ENCODE measurements around the gene CCNL2.

Gene CCNL2

DNA sequence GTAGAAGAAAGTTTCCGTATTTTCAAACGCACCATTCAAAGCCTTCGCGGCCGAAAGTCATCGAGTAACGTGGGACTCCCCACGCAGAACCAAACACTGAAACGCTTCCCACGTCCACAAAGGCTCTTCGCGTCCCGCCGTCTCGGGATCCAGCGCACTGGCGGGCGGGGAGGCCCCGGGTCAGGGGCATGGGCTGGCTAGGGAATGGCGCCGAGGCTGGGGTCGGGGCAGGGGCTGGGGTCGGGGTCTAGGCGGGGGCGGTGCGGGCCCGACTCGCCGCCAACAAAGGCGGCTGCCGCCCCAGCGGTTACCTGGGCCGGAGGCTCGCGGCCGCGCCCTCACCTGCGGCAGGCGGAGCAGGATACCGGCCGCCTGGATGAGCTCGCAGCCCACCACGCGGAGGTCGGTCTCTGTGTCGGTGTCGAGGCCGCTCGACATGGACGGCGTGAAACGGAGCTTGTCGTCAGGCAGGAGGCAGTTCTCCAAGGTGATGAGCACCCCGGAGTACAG lies 403 bp downstream of the CCNL2 start:
- H3K4me3 ChIP-seq (ENCODE audit: low read depth, low read length): peak overlapping the region; percentile 99
- TF ChIP-seq, protein P1, sequence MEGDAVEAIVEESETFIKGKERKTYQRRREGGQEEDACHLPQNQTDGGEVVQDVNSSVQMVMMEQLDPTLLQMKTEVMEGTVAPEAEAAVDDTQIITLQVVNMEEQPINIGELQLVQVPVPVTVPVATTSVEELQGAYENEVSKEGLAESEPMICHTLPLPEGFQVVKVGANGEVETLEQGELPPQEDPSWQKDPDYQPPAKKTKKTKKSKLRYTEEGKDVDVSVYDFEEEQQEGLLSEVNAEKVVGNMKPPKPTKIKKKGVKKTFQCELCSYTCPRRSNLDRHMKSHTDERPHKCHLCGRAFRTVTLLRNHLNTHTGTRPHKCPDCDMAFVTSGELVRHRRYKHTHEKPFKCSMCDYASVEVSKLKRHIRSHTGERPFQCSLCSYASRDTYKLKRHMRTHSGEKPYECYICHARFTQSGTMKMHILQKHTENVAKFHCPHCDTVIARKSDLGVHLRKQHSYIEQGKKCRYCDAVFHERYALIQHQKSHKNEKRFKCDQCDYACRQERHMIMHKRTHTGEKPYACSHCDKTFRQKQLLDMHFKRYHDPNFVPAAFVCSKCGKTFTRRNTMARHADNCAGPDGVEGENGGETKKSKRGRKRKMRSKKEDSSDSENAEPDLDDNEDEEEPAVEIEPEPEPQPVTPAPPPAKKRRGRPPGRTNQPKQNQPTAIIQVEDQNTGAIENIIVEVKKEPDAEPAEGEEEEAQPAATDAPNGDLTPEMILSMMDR (IDR thresholded peaks at IDR 0.05; ENCODE audit: borderline replicate concordance, insufficient read depth, low read depth, low read length): no peak

DNA sequence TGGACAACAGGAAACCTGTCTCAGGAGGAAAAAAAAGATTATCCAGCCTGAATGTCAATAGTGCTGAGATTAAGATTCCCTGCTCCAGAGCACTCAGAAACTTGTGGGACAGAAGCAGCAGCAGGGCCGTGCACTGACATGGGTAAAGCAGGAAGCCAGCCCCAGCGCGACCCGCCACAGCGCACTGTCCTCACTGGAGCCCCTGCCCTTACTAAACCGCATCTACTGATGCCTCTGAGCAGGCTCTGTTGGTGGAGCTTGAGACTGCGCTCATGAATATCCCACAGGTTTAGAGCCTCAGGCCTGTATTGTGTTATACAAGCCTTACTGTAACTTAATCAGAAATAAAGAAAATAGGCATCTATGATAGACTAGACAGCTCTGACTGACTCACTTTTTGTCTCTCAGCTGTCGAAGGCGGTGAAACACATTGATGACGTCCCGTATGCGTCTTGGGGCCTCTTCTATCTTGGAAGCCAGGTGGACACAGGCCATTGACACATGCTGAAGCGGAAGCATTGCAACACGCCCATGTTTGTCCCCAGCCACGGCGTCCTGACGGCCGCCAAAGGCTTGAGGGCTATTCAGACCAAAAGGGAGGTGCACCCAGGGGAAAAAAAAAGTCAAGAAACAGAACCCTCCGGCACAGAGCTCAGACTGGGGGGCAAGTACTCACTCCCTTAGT lies 1.2 kb downstream of the CCNL2 start:
- peak overlapping the region; percentile 99 for H3K4me3 ChIP-seq (ENCODE audit: low read depth, low read length)
- TF ChIP-seq, protein P1 (IDR thresholded peaks at IDR 0.05; ENCODE audit: borderline replicate concordance, insufficient read depth, low read depth, low read length): no peak

DNA sequence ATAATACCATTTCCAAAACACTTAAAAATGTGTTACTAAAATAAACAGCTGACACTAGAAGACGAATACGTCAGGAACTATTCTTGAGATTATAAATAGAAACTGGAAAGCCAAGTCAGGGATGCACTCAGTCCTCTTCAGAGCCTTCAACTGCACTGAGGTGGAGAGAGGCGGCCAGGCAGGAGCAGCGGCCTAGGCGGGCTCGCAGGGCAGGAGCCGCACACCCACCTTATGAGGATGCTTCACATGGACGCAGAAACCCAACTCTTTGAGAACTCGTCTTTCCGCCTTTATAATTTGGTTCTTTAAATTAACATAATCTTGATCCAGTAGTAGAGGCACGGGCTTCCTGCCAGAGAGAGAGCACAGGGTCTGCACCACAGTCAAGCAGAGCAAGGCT lies 4.0 kb downstream of the CCNL2 start:
- H3K4me3 ChIP-seq (ENCODE audit: low read depth, low read length): no peak overlapping the region
- TF ChIP-seq, protein P1 (IDR thresholded peaks at IDR 0.05; ENCODE audit: borderline replicate concordance, insufficient read depth, low read depth, low read length): no peak

DNA sequence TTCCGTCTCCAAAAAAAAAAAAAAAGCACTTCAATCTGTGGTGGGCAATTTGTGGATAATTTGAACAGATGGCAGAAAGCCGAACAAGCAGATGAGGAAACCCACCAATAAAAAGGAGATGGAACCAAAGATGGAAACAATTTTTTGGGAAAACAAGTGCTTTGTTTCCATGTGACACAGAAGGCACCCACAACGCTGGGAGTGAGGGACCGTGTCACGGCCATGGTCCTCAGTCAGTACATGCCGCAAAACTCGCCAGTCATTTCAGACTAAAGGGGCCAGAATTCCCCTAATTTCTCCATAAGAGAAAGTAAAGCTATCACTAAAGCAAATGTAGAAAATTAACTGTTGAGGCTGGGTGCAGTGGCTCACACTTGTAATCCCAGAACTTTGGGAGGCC lies 5.0 kb downstream of the CCNL2 start:
- TF ChIP-seq, protein P1 (IDR thresholded peaks at IDR 0.05; ENCODE audit: borderline replicate concordance, insufficient read depth, low read depth, low read length): no peak
- H3K4me3 ChIP-seq (ENCODE audit: low read depth, low read length): no peak overlapping the region

DNA sequence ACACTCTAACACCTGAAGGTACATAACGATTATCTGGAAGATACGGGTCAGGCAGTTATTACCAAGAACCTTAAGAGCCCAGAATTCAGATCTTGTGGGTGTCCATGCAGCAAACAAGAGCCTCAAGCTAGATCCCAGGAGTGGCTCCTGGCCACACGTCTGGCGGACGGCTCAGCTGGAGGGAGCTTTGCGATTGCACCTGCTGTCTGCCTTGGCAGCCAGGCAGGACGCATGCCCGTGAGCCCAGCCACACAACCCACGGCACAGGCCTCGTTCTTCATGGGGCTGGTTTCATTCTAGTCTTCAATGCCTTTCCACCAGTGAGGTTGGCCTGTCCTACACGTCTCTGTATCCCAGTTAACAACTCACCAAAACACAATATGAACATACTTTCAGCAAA lies 5.7 kb downstream of the CCNL2 start:
- TF ChIP-seq, protein P1 (IDR thresholded peaks at IDR 0.05; ENCODE audit: borderline replicate concordance, insufficient read depth, low read depth, low read length): no peak
- H3K4me3 ChIP-seq (ENCODE audit: low read depth, low read length): no peak overlapping the region

DNA sequence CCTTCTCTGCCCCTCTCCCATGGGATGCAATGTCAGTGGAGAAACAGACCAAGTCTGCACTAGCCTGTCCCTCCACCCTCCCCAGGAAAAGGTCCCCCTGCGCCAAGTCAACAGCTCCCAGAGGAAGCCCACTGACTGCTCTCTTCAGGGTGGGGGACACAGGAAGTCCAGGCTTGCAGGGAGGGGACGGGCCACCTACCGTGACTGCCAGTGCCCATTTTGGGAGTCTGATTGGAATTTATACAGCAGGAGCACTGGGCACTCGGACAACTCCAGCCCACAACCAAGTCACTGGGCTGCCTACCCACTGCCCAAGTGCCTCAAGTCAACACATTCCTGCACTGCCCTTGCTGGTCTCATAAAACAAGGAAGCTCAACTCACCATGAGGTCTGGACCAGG lies 6.1 kb downstream of the CCNL2 start:
- TF ChIP-seq, protein P1 (IDR thresholded peaks at IDR 0.05; ENCODE audit: borderline replicate concordance, insufficient read depth, low read depth, low read length): no peak

DNA sequence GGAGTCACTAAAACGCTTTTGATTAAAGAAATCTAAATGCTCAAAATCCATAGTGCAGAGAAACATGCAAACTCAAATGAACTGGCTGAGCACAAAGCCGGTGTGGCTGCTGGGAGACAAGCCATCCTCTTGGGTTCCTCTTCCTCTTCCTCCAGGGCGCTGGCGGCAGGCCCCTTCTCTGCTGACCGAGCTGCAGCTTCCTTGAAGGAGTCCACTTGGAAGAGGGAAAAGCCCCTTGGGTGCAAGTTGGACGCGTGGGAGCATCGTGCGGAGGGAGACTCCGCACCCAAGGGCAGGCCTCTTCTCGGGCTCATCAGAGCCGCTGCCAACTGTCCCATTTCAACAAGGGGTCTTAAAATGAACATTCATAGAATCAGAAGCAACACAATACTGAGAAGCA lies 7.9 kb downstream of the CCNL2 start:
- no peak overlapping the region for H3K4me3 ChIP-seq (ENCODE audit: low read depth, low read length)
- TF ChIP-seq, protein P1 (IDR thresholded peaks at IDR 0.05; ENCODE audit: borderline replicate concordance, insufficient read depth, low read depth, low read length): no peak

More for the DNA sequence above, 6.1 kb downstream of the CCNL2 start:
- H3K4me3 ChIP-seq (ENCODE audit: low read depth, low read length): no peak overlapping the region
